Mesendoderm (in vitro differentiated cells): ENCODE measurements around the gene SLC2A13.

ENCODE experiments used
- DNase-seq: peaks from one replicate; pipeline ENCODE4 v3.0.0; 2013
- H2AK5ac ChIP-seq: 2 replicates; pipeline ENCODE4 v1.6.1; 2013; ENCODE audit warnings: low read length, inconsistent platforms
- H2BK120ac ChIP-seq: 2 replicates; pipeline ENCODE4 v1.6.1; 2013; ENCODE audit warnings: low read depth, mild to moderate bottlenecking, low read length, moderate library complexity, mixed read lengths
- H2BK15ac ChIP-seq: replicated peaks from 2 replicates; pipeline ENCODE4 v1.6.1; 2013; ENCODE audit warnings: low read depth, mild to moderate bottlenecking, moderate library complexity
- H2BK5ac ChIP-seq: 2 replicates; pipeline ENCODE4 v1.6.1; 2013; ENCODE audit warnings: low read length, inconsistent platforms
- H3K18ac ChIP-seq: 2 replicates; pipeline ENCODE4 v1.6.1; 2013; ENCODE audit warnings: mild to moderate bottlenecking, low read length, mixed read lengths
- H3K23ac ChIP-seq: one replicate; pipeline ENCODE4 v1.6.1; 2013; ENCODE audit warnings: low read length
- H3K27ac ChIP-seq: 2 replicates; pipeline ENCODE4 v1.5.1; 2013; ENCODE audit warnings: low read depth, mild to moderate bottlenecking, inconsistent platforms, low read length, moderate library complexity
- H3K27me3 ChIP-seq: 2 replicates; pipeline ENCODE4 v1.6.1; 2013; ENCODE audit warnings: low read length, control low read depth, mild to moderate bottlenecking, inconsistent platforms; ENCODE audit not compliant: insufficient read depth, poor library complexity
- H3K36me3 ChIP-seq: 2 replicates; pipeline ENCODE4 v1.6.1; 2013; ENCODE audit warnings: low read length, inconsistent platforms; ENCODE audit not compliant: control insufficient read depth, insufficient read depth
- H3K4ac ChIP-seq: one replicate; pipeline ENCODE4 v1.6.1; 2013; ENCODE audit warnings: low read depth, mild to moderate bottlenecking, low read length, moderate library complexity
- H3K4me1 ChIP-seq: 2 replicates; pipeline ENCODE4 v1.6.1; 2013; ENCODE audit warnings: low read depth, low read length, inconsistent platforms; ENCODE audit not compliant: control insufficient read depth
- H3K4me2 ChIP-seq: 2 replicates; pipeline ENCODE4 v1.6.1; 2013; ENCODE audit warnings: low read length
- H3K4me3 ChIP-seq: 2 replicates; pipeline ENCODE4 v1.5.1; 2013; ENCODE audit warnings: mild to moderate bottlenecking, low read length
- H3K56ac ChIP-seq: one replicate; pipeline ENCODE4 v1.6.1; 2013; ENCODE audit warnings: low read length
- H3K79me1 ChIP-seq: 2 replicates; pipeline ENCODE4 v1.6.1; 2013; ENCODE audit warnings: low read length, inconsistent platforms
- H3K79me2 ChIP-seq: 2 replicates; pipeline ENCODE4 v1.6.1; 2013; ENCODE audit warnings: mild to moderate bottlenecking, low read length; ENCODE audit not compliant: control insufficient read depth, insufficient read depth
- H3K9ac ChIP-seq: 2 replicates; pipeline ENCODE4 v1.6.1; 2013; ENCODE audit warnings: low read length, inconsistent platforms
- H4K5ac ChIP-seq: one replicate; pipeline ENCODE4 v1.6.1; 2013; ENCODE audit warnings: low read length
- H4K8ac ChIP-seq: one replicate; pipeline ENCODE4 v1.6.1; 2013; ENCODE audit warnings: low read depth, mild to moderate bottlenecking, control low read depth, low read length, moderate library complexity
- WGBS: extraction: QIAGEN DNeasy Blood & Tissue Kit; methylation state at CpG from one replicate; pipeline ENCODE4 v1.1.7; 2013; ENCODE audit warnings: low lambda C conversion rate, missing lambda C conversion rate; ENCODE audit not compliant: insufficient coverage; ENCODE audit errors: extremely low coverage; 5-methylcytosine and 5-hydroxymethylcytosine counted together

The SLC2A13 gene

DNA sequence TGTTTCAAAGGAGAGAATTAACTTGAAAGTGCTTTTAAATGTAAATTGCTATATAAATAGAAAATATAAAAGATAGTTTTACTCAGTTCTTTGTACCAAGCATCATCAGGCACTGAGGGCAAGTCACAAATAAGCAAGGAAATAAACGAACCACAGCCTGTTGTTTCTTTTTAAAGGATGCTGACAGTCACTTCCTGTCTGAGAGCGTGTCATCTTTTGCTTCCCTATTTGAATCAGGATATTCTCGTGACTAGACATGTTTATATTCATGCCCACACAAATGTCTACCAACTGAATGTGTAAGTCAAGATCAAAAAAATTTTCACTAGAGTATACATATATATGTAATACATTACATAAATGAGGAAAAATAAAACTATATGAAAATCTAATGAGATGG lies 31.4 kb upstream of the SLC2A13 start:
- Histone ChIP-seq H3K18ac (no peak overlapping the region), H4K5ac (no peak overlapping the region), H4K8ac (no peak overlapping the region), H3K36me3 (no peaks in the 10 kb centered on the region), H3K4me3 (no peak overlapping the region), H3K4me1 (no peaks in the 10 kb centered on the region), H3K4ac (no peak overlapping the region), H3K23ac (no peak overlapping the region), H3K27ac (no peak overlapping the region), H3K4me2 (no peak overlapping the region), H2AK5ac (no peak overlapping the region), H3K56ac (no peak overlapping the region), H3K79me2 (no peaks in the 10 kb centered on the region), H2BK15ac (no peak overlapping the region), H3K79me1 (no peaks in the 10 kb centered on the region), H3K9ac (no peak overlapping the region), H2BK5ac (no peak overlapping the region), H2BK120ac (no peak overlapping the region), H3K27me3 (no peaks in the 10 kb centered on the region)
- no CpG with 5 or more reads among the region's 3 CpGs for WGBS
- no peak for DNase-seq

DNA sequence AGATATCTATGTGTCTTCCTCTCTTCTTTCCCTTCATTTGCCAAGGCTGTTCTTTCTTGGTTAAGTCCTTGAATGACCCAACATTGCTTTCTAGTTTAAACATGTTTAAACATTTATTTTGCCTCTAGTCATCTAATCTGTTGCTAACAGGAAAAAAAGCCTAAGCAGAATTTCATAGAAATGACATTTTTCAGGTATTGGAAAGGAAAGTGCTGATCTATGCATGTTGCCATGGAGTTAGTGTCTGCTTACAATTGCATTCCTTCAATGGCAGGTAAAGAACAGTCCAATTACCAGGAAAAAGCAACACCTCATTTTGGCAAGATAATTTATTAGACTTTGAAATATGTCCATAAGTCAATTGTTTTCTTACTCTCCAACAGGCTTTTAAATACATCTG lies 21.5 kb upstream of the SLC2A13 start:
- H3K4me3 ChIP-seq = no peak overlapping the region
- H3K4me1 ChIP-seq = no peaks in the 10 kb centered on the region
- no peaks in the 10 kb centered on the region for H3K36me3 ChIP-seq
- H2BK120ac ChIP-seq = no peak overlapping the region
- no peak overlapping the region for H3K23ac ChIP-seq
- no peak overlapping the region for H2BK15ac ChIP-seq
- no peaks in the 10 kb centered on the region for H3K27me3 ChIP-seq
- H3K18ac ChIP-seq = no peak overlapping the region
- H3K79me1 ChIP-seq = no peaks in the 10 kb centered on the region
- DNase-seq = no peak
- no peak overlapping the region for H4K8ac ChIP-seq
- no peak overlapping the region for H2BK5ac ChIP-seq
- H3K27ac ChIP-seq = no peak overlapping the region
- H3K4me2 ChIP-seq = no peak overlapping the region
- no peak overlapping the region for H3K9ac ChIP-seq
- H3K79me2 ChIP-seq = no peaks in the 10 kb centered on the region
- no peak overlapping the region for H4K5ac ChIP-seq
- H2AK5ac ChIP-seq = no peak overlapping the region
- H3K56ac ChIP-seq = no peak overlapping the region
- H3K4ac ChIP-seq = no peak overlapping the region

DNA sequence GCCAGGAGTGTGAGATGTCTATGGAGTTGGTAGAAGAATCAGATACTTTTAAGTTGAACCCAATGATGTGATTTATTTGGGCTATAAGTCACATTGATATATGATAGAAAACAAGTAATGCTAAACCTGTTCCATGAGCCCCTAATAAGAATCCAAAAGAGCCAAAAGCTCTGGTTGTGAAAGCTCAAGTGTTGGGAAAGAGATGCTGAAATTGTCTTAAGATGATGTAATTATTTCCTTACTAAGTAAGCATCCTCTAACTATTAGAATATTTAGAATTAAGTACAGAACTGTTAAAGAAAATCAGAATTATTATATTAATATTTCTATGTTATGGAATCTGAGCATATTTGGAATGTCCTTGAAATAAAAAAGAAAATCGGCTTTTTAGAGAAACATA lies 17.6 kb upstream of the SLC2A13 start:
- Histone ChIP-seq H4K5ac (no peak overlapping the region), H3K79me2 (no peaks in the 10 kb centered on the region), H3K4ac (no peak overlapping the region), H3K56ac (no peak overlapping the region), H3K79me1 (no peaks in the 10 kb centered on the region), H3K36me3 (no peaks in the 10 kb centered on the region), H3K9ac (no peak overlapping the region), H4K8ac (no peak overlapping the region), H3K4me2 (no peak overlapping the region), H3K23ac (no peak overlapping the region), H3K18ac (no peak overlapping the region), H3K27me3 (no peaks in the 10 kb centered on the region), H3K4me3 (no peak overlapping the region), H2AK5ac (no peak overlapping the region), H2BK5ac (no peak overlapping the region), H2BK120ac (no peak overlapping the region), H2BK15ac (no peak overlapping the region), H3K27ac (no peak overlapping the region), H3K4me1 (no peaks in the 10 kb centered on the region)
- DNase-seq = no peak
- no CpG with 5 or more reads among the region's 1 CpG for WGBS

DNA sequence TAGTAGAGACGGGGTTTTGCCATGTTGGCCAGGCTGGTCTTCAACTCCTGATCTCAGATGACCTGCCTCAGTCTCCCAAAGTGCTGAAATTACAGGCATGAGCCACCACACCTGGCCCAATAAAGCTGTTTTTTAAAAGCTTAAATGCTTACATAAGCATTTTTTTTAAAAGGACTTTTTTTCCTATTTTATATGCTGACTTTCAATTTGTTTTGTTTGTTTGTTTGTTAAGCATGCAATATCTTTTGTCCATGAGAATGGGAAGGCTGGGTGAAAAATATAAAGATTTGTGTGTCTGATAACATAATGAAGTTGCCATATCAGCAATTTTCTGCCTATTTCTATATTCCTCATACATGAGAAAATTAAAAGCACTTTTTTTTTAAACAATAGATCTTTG lies 17.0 kb upstream of the SLC2A13 start:
- Histone ChIP-seq H3K4me3 (no peak overlapping the region), H3K9ac (no peak overlapping the region), H3K4ac (no peak overlapping the region), H3K23ac (no peak overlapping the region), H3K79me1 (no peaks in the 10 kb centered on the region), H3K4me1 (no peaks in the 10 kb centered on the region), H3K79me2 (no peaks in the 10 kb centered on the region), H3K56ac (no peak overlapping the region), H2BK15ac (no peak overlapping the region), H3K18ac (no peak overlapping the region), H4K5ac (no peak overlapping the region), H3K4me2 (no peak overlapping the region), H4K8ac (no peak overlapping the region), H2AK5ac (no peak overlapping the region), H3K27me3 (no peaks in the 10 kb centered on the region), H2BK120ac (no peak overlapping the region), H2BK5ac (no peak overlapping the region), H3K27ac (no peak overlapping the region), H3K36me3 (no peaks in the 10 kb centered on the region)
- WGBS = no CpG with 5 or more reads among the region's 1 CpG
- DNase-seq = no peak

DNA sequence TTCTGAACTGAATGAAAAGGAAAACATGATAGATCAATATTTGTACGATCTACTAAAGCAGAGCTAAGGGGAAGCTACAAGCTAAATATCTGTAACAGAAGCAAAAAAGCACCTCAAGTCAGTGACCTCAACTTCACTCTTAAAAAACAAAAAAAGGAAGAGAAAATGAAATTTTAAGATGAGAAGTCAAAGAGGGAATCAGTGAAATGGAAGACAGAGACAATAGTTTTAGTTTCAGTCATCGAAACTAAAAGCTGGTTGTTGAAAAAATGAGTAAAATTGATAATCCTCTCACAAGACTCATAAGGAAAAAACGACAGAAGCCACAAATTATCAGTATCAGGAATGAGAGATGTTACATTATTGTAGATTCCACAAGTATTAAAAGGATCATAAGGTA lies 11.9 kb upstream of the SLC2A13 start:
- Histone ChIP-seq H3K4me2 (no peak overlapping the region), H3K9ac (no peak overlapping the region), H3K27me3 (no peaks in the 10 kb centered on the region), H4K8ac (no peak overlapping the region), H3K27ac (no peak overlapping the region), H4K5ac (no peak overlapping the region), H2BK15ac (no peak overlapping the region), H2BK5ac (no peak overlapping the region), H3K4me3 (no peak overlapping the region), H3K18ac (no peak overlapping the region), H2AK5ac (no peak overlapping the region), H3K36me3 (no peaks in the 10 kb centered on the region), H3K4me1 (no peaks in the 10 kb centered on the region), H3K23ac (no peak overlapping the region), H3K4ac (no peak overlapping the region), H3K79me2 (no peaks in the 10 kb centered on the region), H3K79me1 (no peaks in the 10 kb centered on the region), H3K56ac (no peak overlapping the region), H2BK120ac (no peak overlapping the region)
- no peak for DNase-seq
- WGBS = no CpG with 5 or more reads among the region's 3 CpGs

DNA sequence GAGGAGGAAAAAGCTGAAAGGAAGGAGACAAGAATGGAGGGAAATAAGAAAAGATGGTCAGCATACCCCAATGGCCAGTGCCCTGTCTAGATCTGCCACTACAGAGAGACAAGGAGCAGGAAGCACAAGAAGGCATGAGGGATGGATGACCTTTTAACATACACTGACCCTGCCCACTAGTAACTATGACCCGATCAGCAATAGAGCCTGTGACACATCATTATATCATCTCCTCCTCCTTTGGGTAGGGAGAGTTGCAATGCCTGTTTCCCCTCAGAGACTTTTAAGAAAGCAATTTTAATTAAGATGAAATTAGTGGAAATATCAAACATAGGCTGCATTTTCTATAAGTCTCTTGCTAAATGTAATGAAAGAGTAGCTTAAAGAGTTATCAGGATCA lies 4.7 kb upstream of the SLC2A13 start:
- Histone ChIP-seq H3K27ac (no peak overlapping the region), H3K9ac (no peak overlapping the region), H3K4me3 (no peak overlapping the region), H3K18ac (no peak overlapping the region), H4K8ac (no peak overlapping the region), H4K5ac (no peak overlapping the region), H3K4me1 (peaks cover 4% of the 10 kb centered on the region), H3K79me1 (no peaks in the 10 kb centered on the region), H2BK5ac (no peak overlapping the region), H3K4me2 (no peak overlapping the region), H3K79me2 (no peaks in the 10 kb centered on the region), H3K23ac (no peak overlapping the region), H2BK15ac (no peak overlapping the region), H3K4ac (no peak overlapping the region), H3K27me3 (no peaks in the 10 kb centered on the region), H2BK120ac (no peak overlapping the region), H2AK5ac (no peak overlapping the region), H3K56ac (no peak overlapping the region), H3K36me3 (no peaks in the 10 kb centered on the region)
- no CpG with 5 or more reads among the region's 1 CpG for WGBS
- no peak for DNase-seq
